HG03280 (cell line): ENCODE measurements around the gene CSMD2.

Source experiments
- ATAC-seq: cut with Tn5 transposase; IDR thresholded peaks from one replicate; pipeline ENCODE4 v1.9.1; 2021; ENCODE audit warnings: mild to moderate bottlenecking, moderate library complexity; ENCODE audit not compliant: unreplicated experiment

Gene CSMD2

DNA sequence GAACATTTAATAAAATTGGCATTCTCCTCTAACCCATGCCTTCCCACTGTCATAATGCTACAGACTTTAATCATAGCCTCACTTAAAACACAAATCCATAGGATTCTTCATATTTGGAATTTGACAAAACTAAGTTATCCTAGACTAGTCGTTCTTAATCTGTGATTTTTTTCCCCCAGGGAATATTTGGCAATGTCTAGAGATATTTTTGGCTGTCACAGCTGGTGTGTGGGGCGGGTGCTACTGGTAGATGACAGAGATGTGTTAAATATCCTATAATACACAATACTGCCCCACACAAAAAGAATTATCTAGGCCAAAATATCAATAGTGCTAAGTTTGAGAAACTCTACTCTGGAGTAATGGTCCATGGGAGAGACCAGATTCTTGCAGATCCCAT lies 396.9 kb downstream of the CSMD2 start:
- no peak for ATAC-seq

- no peak for ATAC-seq
Observed at GRCh38 chr1:33764149-33764548, 400.9 kb downstream of the CSMD2 start.

DNA sequence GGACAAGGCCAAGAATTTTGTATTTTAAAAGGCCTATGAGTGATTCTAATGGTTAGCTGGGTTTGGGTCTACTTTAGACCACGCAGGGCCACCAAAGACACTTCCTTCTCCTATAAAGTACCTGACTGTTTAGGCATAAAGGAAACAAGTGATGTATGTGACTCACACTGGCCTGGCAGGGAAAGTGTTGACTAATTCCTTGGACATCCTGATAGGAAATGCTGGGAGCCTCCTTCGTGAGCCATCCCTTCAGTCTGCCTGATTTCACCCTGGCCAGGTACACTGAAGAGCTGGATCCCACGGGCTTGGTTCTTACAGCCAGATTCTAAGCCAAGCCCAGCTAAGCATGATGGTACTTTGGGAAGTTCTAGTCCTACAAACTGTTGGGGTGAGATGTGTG lies 401.6 kb downstream of the CSMD2 start:
- ATAC-seq, result no peak

DNA sequence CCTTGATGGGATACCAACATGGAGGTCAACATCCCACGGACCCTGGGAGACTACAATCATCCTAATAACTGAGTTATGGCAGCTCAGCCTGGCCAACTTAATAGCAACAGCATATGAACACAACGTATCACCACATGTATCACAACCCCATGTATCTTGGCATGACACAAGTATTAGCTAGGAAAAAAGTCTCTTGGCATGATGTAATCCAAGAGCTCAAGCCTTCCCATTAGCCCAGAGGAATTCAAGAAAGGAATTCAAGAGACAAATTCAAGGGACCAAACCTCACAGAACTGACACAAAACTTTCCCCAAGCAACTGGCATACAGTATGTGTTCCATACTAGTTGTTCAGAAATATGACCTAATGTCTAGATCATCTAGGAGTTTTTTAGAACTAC lies 402.1 kb downstream of the CSMD2 start:
- ATAC-seq, result no peak

GRCh38 chr1:33762109-33762830 lies 402.8 kb downstream of the CSMD2 start:
- ATAC-seq, result no peak

DNA sequence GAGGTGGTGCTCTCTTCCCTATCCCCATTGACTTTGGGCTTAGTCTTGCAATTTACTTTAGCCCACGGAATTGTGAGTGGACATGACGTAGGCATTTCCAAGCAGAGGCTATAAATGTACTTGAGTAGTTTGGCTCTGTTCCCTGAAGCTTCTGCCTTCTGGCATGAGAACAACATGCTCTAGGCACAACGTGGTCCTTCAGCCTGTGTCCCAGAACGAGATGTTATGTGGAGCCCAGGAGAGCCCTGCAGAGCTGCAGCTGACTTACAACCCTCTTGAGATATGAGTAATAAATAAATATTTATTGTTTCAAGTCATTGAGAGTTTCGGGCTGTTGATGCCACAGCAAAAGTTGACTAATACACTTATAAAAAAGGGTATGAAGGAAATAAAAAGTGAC lies 406.3 kb downstream of the CSMD2 start:
- ATAC-seq, result no peak

DNA sequence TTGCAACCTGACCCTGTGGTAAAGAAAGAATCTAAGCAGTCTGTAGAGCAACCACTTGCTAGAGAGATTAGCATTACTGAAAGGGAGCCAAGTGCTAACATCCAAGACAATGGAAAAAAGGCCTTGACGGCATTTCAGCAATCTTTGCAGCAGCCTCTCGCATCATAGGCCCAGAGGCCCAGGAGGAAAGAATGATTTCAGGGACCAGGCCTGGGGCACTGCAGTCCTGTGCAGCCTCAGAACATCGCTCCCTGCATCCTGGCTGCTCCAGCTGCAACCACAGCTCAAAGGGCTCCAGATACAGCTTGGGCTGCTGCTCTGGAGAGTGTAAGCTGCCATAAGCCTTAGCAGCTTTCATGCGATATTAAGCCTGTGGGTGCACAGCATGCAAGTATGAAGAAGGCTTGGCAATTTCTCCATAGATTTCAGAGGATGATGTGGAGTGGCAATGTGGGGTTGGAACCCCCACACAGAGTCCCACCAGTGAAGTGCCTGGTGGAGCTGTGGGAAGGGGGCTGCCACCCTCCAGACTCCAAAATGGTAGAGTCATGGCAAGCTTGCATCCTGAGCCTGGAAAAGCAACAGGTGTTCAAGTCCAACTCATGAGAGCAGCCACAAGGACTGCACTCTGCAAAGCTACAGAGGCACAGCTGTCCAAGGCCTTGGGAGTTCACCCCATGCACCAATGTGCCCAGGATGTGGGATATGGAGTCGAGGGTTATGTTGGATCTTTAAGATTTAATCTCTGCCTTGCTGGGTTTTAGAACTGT lies 411.8 kb downstream of the CSMD2 start:
- ATAC-seq, result no peak

GRCh38 chr1:33745942-33746341 lies 419.1 kb downstream of the CSMD2 start:
- no peak for ATAC-seq

DNA sequence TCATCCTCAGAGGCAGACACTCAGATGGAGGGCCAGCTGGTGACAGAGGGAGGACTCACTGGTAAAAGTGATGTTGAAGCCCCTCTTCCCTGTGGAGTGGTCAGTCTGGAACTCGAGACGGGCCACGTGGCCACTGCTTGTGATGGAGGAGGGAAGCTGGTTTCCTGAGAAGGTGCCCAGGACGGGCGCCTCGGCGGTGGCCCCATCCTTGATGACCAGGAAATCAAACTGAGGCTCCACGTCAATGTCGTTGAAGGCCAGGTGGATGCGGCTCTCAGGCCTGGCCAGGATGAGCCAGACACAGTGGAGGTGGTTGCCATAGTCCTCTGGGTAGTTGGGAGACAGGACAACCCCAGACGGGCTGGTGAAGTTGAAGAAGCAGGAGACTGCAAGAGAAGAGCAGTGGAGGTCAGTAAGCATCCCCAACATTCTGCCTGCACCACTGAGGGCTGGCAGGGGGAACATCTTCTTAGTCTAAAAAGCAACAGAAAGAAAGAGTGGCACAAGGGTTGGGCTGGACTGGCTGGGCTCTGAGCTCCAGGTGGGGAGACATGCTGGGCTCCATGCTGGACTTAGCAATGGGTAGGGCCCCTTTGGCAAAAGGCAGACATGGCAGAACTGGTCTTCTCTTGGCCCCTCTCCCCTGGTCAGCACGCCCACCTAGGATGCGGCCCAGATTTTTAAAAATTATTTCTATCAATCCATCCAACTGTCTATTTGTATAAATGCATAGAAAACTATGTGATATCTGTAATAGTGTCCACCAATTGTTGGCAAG lies 421.6 kb downstream of the CSMD2 start:
- ATAC-seq, result no peak

GRCh38 chr1:33742663-33743062 lies 422.4 kb downstream of the CSMD2 start:
- no peak for ATAC-seq

- ATAC-seq, result no peak
Observed at GRCh38 chr1:33741749-33742148, 423.3 kb downstream of the CSMD2 start.

DNA sequence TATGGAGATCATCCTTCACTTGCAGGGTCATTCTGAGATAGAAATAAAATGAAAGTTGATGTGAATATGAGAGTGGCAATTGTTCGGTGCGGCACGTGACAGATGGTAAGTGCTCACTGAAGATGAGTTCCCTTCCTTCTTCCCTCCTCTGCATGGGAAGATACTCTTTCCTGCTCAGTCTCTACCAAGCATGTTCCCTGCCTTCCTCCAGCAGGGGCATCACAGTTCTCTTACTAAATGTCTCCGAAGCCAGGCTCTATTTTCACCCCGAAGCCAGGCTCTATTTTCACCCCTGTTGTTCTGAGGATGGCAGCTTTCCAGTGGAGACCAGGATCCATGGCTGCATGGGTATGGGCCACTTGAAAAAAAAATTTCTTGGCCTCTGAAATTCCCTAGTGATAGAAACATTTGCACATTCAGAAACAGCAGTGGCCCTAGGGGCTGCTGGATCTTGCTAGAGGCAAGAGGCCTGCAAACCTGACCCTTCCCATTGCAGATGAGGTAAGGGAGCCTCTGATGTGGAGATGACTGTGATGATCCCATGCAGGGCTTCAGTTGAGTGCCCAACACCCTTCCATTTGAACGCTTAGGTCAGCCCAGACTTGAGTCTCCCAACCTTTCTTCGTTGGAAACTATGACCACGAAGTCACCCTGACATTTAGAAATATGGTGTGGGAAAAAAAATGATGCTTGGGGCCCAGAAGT lies 424.8 kb downstream of the CSMD2 start:
- ATAC-seq, result no peak

- no peak for ATAC-seq
Observed at GRCh38 chr1:33738976-33739375, 426.1 kb downstream of the CSMD2 start.

- ATAC-seq, result no peak
Observed at GRCh38 chr1:33738536-33738935, 426.5 kb downstream of the CSMD2 start.

DNA sequence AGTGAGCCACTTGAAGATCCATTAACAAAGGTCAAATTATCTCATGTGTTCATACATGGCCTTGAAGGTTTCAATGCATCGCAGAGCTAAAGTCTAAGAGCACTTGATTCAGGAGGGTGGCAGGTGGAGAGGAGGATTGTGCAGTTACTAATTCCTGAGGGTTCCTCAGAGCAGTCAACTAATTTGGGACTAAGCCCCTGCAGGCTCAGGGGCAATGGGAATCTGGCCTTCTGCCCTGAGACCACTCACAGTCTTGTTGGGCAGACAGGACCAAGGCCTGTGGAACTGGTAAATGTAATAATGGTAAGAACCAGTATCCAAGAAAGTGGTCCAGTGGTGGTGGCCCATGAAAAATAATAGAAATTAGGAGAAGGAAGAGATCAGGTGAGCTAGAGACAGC lies 428.5 kb downstream of the CSMD2 start:
- ATAC-seq, result no peak

DNA sequence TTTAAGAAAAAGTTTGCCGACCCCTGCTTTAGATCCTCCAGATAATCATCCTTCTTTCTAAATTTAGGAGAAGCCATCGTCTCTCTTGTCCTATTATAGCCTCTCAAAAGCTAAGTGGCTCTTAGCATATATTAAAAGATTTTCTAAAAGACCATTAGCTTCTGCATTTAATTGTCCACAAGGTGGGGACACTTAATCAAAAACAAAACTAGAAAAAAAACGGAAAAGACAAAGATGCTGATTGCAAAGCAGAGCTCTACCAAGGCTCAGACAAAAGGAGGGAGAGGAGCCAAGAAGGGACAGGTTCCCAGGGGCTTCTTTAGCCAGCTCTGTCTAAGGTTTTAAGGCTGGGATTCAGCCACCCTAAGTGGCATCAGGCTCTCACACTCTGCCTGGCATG lies 429.4 kb downstream of the CSMD2 start:
- no peak for ATAC-seq

GRCh38 chr1:33727310-33727709 lies 437.7 kb downstream of the CSMD2 start:
- ATAC-seq, result no peak

DNA sequence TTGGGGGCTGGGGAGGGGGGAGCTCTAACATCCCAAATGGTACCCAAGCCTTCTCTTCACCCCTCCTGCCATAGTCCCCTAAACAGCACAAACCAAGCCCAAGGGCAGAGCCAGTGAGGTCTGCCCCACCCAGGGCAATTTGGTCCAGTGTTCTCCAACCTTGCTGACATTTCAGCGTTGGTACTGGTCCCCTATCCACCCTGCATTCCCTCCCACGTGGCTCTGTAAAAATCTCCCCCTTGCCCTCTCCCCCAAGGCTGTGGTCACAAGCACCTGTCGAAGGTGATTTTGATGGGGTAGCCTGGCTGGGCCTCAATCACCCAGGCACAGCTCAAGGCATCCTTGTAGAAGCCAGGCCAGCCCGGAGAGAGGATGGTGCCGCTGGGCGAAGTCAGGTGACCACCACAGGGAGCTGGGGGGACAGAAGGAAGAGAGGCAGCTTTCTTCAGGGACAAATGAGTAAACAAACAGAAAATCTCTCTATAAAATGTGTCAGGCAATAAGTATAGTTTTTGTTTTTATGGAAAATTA lies 438.7 kb downstream of the CSMD2 start:
- no peak for ATAC-seq

DNA sequence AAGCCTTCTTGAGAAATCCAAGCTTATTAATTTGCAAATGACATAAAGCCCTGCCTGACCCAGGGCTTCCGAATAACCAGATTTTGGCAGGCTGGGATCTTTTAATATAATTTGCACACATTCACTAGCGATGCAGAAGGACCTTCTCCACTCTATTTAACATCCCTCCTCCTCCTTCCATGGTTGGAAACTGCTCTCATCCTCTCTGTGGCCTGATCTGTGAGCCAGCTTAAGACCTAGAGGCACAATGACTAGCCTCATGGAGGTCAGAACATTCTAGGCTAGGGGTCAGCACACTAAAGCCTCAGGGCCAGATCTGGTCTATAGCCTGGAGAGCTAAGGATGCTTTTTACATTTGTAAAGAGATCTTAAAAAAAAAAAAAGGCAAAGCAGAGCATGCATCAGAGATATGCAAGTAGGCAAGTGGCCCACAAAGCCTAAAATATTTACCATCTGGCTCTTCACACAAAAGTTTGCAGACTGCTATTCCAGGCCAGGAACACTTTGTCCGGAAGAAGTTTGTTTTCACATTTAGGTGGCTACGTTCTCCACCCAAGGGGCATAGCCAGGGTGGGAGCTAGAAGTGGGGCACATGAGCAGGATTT lies 439.4 kb downstream of the CSMD2 start:
- ATAC-seq, result no peak

DNA sequence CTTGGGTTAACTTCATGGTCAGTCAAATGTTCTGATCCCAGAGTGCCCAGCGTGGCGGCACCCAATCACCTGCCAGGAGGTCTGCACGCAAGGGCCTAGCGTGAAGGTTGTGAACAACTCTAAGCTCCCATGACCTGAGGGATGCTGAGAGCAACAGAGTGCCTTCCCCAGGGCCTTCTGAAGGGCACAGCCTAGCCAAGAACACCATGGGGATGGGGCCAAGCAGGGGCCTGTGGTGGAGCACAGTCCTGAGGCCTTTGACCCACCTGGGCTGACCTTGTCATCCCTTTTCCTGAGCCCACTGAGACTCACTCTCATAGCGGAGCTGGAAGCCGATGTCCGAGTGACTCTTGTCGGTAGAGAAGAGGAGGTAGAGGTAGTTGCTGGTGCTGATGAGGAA lies 440.0 kb downstream of the CSMD2 start:
- no peak for ATAC-seq

DNA sequence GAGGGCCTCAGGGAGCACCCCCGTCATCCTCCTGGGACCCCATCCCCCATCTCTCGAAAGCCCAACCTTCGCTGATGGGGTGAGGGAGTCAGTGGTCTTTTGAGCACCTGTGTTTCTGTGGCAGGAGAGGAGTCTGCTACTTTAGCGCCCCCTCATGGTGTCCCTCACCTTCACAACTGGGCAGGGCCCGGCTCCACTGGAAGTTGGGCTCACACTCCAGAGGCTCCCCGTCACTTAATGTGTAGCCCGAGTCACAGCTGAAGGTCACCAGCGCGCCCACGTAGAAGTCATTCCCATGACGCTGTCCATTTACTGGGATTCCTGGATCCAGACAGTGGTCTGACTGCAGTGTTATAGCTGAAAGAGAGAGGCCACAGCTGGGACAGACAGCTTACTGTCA lies 440.7 kb downstream of the CSMD2 start:
- no peak for ATAC-seq
